ENCODE measurements around the gene GARIN5A.

GARIN5A gene

DNA sequence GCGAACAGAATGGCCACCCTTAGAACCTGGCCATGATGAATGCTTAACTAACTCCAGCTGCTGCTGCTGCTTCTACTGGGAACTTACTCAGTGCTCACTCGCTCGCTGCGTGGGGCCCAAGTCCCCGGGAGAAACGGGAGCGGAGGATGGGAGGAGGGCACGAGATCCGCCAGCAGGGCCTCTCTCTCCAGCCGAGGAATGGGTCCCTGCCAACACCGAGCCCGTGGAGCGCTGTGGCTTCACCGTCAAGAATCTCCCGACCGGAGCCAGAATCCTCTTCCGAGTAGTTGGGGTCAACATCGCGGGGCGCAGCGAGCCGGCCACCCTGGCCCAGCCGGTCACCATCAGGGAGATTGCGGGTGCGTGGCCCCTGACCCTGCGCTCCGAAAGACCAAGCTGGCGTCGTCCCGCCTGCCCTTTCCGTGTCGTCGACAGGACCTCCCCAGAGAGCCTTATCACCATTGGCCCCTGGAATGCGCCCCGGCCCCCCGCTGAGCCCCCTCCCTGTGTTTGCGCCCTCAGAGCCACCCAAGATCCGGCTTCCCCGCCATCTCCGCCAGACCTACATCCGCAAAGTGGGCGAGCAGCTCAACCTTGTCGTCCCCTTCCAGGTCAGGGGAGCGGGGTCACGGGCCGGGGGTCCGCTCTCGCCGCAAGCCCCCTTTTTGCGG is 18.1 kb downstream of the GARIN5A start:
- no peak for TF ChIP-seq EZH2phosphoT487 (IDR thresholded peaks at IDR 0.05; ENCODE audit: borderline replicate concordance, low read length)
- TF ChIP-seq, protein P1, sequence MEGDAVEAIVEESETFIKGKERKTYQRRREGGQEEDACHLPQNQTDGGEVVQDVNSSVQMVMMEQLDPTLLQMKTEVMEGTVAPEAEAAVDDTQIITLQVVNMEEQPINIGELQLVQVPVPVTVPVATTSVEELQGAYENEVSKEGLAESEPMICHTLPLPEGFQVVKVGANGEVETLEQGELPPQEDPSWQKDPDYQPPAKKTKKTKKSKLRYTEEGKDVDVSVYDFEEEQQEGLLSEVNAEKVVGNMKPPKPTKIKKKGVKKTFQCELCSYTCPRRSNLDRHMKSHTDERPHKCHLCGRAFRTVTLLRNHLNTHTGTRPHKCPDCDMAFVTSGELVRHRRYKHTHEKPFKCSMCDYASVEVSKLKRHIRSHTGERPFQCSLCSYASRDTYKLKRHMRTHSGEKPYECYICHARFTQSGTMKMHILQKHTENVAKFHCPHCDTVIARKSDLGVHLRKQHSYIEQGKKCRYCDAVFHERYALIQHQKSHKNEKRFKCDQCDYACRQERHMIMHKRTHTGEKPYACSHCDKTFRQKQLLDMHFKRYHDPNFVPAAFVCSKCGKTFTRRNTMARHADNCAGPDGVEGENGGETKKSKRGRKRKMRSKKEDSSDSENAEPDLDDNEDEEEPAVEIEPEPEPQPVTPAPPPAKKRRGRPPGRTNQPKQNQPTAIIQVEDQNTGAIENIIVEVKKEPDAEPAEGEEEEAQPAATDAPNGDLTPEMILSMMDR (IDR thresholded peaks at IDR 0.05; ENCODE audit: low read depth, low read length, poor library complexity, severe bottlenecking): no peak

GRCh38 chr19:50457300-50457699 is 19.3 kb downstream of the GARIN5A start:
- Histone ChIP-seq H3K9me3 (ENCODE audit: control insufficient read depth, insufficient read depth, low read length) (no peaks in the 10 kb centered on the region), H3K4me3 (ENCODE audit: low read length) (no peak overlapping the region), H3K9me2 (replicated peaks; ENCODE audit: control insufficient read depth, low read length) (no peaks in the 10 kb centered on the region), H3K27ac (ENCODE audit: low read depth, low read length) (no peak overlapping the region), H3F3A (ENCODE audit: control insufficient read depth, insufficient read depth) (peaks cover 14% of the 10 kb centered on the region), H3K36me3 (ENCODE audit: control insufficient read depth, low read length) (peaks cover 39% of the 10 kb centered on the region), H3K4me1 (ENCODE audit: control insufficient read depth, low read length) (peaks cover 27% of the 10 kb centered on the region), H3K27me3 (ENCODE audit: control insufficient read depth, low read length) (no peaks in the 10 kb centered on the region), H4K20me1 (ENCODE audit: control insufficient read depth, insufficient read depth, low read depth, low read length) (no peaks in the 10 kb centered on the region), H3K79me2 (ENCODE audit: control insufficient read depth, low read length) (no peaks in the 10 kb centered on the region), H3K4me2 (ENCODE audit: low read length) (no peak overlapping the region)
- TF ChIP-seq, protein P1 (IDR thresholded peaks at IDR 0.05; ENCODE audit: low read depth, low read length, poor library complexity, severe bottlenecking): no peak
- no peak for TF ChIP-seq EZH2phosphoT487 (IDR thresholded peaks at IDR 0.05; ENCODE audit: borderline replicate concordance, low read length)

More for the DNA sequence above, 18.1 kb downstream of the GARIN5A start:
- H3K4me1 ChIP-seq (ENCODE audit: control insufficient read depth, low read length): peaks cover 27% of the 10 kb centered on the region
- H3K9me2 ChIP-seq (replicated peaks; ENCODE audit: control insufficient read depth, low read length): no peaks in the 10 kb centered on the region
- H3K27me3 ChIP-seq (ENCODE audit: control insufficient read depth, low read length): no peaks in the 10 kb centered on the region
- H3K9me3 ChIP-seq (ENCODE audit: control insufficient read depth, insufficient read depth, low read length): no peaks in the 10 kb centered on the region
- no peaks in the 10 kb centered on the region for H4K20me1 ChIP-seq (ENCODE audit: control insufficient read depth, insufficient read depth, low read depth, low read length)
- no peak overlapping the region for H3K27ac ChIP-seq (ENCODE audit: low read depth, low read length)
- no peak overlapping the region for H3K4me3 ChIP-seq (ENCODE audit: low read length)
- peaks cover 46% of the 10 kb centered on the region for H3K36me3 ChIP-seq (ENCODE audit: control insufficient read depth, low read length)
- H3F3A ChIP-seq (ENCODE audit: control insufficient read depth, insufficient read depth): peaks cover 14% of the 10 kb centered on the region
- H3K79me2 ChIP-seq (ENCODE audit: control insufficient read depth, low read length): no peaks in the 10 kb centered on the region
- no peak overlapping the region for H3K4me2 ChIP-seq (ENCODE audit: low read length)

- H3K4me2 ChIP-seq (ENCODE audit: low read length): no peak overlapping the region
- no peaks in the 10 kb centered on the region for H3K27me3 ChIP-seq (ENCODE audit: control insufficient read depth, low read length)
- TF ChIP-seq, protein P1 (IDR thresholded peaks at IDR 0.05; ENCODE audit: low read depth, low read length, poor library complexity, severe bottlenecking): no peak
- no peak for TF ChIP-seq EZH2phosphoT487 (IDR thresholded peaks at IDR 0.05; ENCODE audit: borderline replicate concordance, low read length)
- H4K20me1 ChIP-seq (ENCODE audit: control insufficient read depth, insufficient read depth, low read depth, low read length): no peaks in the 10 kb centered on the region
- no peaks in the 10 kb centered on the region for H3K79me2 ChIP-seq (ENCODE audit: control insufficient read depth, low read length)
- H3F3A ChIP-seq (ENCODE audit: control insufficient read depth, insufficient read depth): peaks cover 13% of the 10 kb centered on the region
- H3K9me2 ChIP-seq (replicated peaks; ENCODE audit: control insufficient read depth, low read length): no peaks in the 10 kb centered on the region
- peaks cover 21% of the 10 kb centered on the region for H3K4me1 ChIP-seq (ENCODE audit: control insufficient read depth, low read length)
- no peaks in the 10 kb centered on the region for H3K9me3 ChIP-seq (ENCODE audit: control insufficient read depth, insufficient read depth, low read length)
- no peak overlapping the region for H3K27ac ChIP-seq (ENCODE audit: low read depth, low read length)
- peaks cover 40% of the 10 kb centered on the region for H3K36me3 ChIP-seq (ENCODE audit: control insufficient read depth, low read length)
- no peak overlapping the region for H3K4me3 ChIP-seq (ENCODE audit: low read length)
These were observed 20.7 kb downstream of the GARIN5A start for GRCh38 chr19:50455992-50456391.

Data from DOHH2 (cell line).